KG1 (cell line): ENCODE results near the gene KTN1.

Experiments used
- DNase-seq: peaks from one replicate; lab custom pipeline; 2025; lab: John Stamatoyannopoulos, UW

The KTN1 gene

DNA sequence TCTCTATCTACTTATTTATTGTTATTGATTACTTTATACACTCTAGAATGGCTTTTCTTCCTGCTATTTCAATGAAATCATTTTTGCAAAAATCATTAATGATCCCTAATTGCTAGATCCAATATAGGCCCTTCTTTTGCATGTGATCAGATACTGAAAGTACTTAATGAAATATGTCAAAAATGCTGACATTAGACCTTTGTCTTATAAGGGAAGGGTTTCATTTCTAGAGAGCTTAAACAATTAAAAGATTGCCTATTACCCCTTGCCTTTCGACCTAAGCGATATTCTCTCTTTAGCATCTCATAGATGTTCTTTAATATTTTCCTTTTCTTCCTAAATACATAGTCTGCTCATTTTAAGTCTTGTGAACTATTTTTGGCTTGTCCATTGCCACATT lies 101.1 kb downstream of the KTN1 start:
- DNase-seq = no peak

DNA sequence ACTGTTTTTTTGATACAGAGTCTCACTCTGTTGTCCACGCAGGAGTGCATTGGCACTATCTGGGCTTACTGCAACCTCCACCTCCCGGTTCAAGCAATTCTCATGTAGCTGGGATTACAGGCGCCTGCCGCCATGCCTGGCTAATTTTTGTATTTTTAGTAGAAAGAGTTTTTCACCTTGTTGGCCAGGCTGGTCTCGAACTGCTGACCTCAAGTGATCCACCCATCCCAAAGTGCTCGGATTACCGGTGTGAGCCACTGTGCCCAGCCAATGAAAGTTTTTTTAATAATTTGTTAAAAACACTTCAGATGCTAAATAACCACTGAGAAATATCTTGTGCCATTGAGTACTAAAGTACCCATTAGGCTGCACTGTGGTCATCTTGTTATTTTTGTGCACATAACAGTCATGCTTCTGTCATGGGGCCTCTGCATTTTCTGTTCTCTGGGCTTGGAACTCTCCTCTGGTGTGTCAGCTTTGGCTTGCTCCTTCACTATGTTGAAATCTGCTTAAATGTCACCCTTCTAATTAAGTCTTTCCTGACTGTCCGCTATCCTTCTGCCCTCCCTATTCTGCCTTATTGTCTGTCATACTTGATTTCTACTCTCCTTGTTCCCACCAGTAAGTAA lies 105.1 kb downstream of the KTN1 start:
- no peak for DNase-seq

DNA sequence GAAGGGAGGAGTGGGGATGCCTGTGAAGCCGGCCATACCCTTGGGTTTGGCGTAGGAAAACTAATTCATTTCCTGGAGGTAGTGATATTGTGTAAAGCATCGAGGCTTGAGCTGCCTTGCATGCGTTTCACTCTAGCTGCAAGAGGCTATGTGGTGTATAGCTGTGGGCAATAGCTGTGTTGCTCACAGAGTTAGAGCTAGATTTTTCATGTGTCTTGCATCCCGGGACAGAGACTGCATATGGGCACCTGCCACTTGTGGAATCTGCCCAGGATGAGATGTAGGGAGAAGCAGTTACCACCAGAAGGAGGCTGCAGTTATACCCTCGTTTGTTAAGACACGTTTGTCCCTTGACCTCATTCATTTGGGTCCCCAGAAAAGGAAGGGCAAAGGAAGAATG lies 106.7 kb downstream of the KTN1 start:
- DNase-seq = no peak

DNA sequence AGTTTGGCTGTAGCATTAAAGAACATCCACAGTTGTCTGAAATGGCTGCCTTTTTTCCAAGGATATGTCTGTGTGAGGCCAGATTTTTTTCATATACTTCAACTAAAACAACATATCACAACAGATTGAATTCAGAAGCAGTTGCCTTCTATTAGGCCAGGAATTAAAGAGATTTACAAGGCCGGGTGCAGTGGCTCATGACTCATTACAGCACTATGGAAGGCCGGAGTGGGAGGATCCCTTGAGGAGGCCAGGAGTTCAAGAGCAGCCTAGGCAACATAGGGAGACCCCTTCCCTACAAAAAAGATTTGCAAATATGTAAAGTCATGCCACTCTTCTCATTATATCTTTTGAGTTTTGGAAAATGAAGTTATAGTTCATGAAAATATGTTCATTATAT lies 108.6 kb downstream of the KTN1 start:
- DNase-seq = no peak

DNA sequence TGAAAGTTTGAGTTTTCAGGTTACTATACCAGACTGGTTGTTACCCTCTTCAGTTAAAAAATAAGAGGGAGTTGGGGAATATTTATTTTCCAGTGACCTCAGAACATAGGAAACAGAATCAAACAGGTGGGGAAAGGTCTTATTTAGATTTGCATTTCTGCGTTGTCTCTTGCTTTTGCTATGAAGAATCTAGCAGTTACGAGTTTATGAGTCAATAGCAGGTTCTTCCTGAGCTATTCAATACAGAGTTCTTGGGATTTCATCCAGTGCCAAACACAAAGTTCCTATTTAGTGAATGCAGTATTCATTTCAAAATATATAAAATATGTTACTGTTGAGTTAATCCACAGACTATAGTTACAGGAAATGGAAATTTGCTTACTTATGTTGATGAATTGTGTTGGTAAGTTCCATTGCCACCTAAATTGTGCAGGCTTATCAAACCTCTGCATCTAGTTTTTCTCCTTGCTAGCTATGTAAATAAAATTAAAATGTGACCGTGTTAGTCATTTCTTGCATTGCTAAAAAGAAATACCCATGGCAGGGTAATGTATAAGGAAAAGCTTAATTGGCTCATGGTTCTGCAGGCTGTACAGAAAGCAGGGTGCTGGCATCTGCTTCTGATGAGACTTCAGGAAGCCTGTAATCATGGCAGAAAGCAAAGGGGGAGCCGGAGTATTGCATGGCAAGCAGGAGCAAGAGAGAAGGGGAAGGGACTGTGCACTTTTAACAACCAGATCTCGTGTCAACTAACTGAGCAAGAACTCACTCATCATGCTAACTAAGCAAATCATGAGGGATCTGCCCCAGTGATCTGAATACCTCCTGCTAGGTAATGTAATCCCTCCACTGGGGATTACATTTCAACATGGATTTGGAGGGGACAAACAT lies 110.2 kb downstream of the KTN1 start:
- DNase-seq = no peak

DNA sequence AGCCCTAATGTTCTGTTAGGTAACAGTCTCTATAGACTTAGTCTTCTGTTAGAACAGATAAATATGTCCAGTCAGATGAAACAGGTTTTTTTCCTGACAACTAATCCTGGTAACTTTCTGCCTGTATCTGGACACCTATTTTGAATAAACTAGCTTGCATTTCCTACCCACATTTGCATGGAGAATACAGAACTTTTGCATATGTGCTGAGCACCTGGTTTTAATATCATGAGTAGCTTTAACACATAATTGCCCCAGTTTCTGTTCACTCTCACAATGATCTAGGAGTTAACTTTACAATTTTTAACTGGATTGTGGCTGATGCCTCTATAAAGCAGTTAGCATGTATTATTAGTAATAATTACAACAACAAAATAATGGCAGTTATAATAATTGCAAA lies 111.7 kb downstream of the KTN1 start:
- no peak for DNase-seq

DNA sequence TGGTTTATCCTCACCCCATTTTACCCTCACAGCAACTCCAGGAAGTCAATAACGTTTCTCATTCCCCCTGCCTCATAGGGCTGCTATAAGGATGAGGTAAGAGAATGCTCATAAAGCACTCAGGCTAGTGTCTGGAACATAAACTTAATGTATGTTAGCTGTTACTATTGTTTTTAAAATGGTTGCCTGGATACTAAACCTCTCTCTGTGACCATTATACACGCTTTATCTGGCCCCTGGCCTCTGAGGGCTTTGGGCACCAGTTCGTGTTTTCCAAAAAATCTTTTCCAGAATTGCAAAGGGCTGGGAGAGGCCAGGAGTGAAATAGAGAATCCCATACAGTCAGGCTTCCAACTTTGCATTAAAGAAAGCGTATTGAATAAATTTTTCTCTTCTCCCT lies 113.9 kb downstream of the KTN1 start:
- DNase-seq = no peak

DNA sequence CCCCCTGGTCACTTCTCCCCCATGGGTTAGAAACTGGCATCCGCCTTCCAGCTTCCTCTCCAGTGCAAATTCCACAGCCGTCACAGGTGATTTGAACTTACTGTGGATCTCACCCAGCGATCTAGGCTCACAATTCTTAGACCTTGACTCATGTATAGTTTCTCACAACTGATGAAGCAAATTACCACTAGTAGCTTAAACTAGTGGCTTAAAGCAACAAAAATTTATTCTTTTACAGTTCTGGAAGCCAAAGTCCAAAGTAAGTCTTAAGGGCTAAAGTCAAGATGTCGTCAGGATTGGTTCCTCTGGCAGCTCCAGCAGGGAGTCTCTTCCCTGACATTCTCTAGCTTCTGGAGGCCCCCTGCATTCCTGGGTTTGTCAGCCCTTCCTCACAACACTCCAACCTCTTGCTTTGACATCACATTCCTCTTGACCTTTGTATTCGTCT lies 117.4 kb downstream of the KTN1 start:
- DNase-seq = no peak

DNA sequence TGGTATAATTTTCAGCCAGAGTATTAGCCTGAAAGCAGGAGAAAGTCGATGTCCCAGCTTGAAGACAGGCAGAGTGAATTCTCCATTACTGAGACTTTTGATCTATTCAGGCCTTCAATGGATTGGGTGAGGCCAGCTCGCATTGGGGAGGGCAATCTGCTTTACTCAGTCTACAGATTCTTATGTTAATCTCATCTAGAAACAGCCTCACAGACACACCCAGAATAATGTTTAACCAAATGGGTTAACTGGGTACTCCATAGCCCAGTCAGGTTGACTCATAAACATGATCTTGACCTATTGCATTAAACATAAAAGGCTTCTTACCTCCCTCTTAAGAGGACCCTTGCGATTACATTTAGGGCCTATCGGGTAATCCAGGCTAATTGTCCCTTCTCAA lies 118.0 kb downstream of the KTN1 start:
- no peak for DNase-seq

DNA sequence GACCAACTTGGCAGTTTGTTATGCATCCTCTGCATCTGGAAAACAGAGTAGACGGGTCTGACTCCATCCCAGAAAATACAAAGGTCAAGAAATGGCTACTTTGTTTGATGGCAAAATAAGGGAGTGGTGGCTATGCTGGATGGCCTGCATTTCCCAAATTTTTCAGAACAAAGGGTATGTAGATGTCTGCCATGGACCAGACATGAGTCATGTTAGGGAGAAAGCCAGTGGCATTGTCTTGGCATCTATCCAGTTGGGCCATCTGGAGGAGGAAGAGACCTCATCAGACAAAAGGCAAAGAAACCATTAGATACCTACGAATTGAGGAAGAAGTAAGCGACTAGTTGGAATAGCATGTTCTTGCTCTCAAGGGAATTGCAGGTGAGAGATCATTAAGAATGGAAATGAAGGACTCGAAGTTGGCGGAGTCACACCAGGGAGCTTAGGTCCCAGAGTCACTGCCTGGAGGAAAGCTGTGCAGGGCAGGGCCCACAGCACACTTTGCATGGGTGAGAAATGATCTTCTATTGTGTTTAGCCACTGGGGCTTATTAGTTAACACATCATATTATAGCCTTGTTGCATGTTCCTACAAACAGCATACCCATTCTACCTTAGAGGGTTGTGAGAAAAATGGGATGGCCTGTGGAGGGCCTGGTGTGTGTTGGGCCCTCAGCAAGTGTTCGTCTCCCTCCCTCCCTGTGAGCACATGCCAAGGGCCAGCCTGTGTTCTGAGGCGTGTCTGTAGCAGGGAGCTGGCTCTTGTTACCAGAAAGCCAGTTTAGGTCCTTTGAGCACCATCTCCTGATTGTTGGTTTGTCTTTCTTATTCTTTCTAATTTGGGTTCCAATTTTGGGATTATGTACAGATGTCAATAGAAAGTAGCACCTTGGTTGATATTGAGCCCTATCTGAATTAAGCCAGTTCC lies 119.4 kb downstream of the KTN1 start:
- no peak for DNase-seq

DNA sequence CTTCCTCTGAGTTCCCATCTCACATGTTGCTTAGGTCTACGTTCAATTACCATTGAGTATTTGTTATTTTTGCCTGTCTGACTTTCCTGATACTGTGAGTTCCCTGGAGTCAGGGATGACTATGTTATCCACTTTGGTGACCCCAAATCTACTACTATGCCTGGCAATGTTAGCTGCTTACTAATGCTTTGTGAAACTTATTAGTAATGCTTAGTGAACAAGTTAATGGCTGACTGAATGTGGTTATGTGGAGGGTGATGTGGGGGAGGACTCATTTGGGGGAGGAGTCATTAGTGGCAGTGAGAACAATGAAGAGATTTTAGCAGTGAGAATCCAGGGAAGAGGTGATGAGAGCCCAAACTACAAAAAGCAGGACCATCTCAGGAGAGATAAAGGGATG lies 121.6 kb downstream of the KTN1 start:
- no peak for DNase-seq

DNA sequence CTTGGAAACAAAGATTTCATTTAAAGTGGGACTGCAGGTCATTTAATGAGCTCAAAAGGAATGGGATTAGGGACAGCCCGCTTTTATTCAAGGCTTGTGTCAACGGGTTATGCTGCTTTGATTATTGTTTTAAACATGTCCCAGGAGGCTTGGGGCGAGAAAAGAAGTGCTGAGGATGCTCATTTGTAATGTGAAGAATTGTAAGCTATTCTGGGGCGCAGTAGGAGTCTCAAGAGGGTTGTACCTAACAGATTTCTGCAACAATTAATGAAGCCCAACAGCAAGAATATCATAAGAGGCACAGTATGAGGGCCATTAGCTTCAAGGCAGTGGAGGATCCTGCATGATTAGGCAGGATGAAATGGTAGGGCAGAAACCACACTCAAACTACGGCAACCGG lies 122.5 kb downstream of the KTN1 start:
- no peak for DNase-seq

DNA sequence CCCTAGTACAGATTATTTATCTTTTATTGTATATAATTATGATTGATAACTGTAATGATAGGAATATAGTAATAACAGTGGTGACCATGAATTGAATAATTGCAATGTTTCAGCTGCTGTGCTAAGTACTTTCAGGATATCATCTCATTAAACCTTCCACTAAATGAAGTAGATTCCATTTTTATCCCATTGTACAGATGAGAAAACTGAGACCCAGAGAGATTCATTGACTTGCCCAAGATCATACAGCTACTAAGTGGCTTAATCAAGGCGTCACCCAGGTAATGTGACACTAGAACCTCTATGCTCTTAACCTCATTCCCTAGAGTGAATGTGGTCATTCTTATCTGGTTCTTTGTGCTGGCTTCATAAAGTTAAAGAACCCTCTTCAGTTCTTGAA lies 124.6 kb downstream of the KTN1 start:
- DNase-seq = no peak

DNA sequence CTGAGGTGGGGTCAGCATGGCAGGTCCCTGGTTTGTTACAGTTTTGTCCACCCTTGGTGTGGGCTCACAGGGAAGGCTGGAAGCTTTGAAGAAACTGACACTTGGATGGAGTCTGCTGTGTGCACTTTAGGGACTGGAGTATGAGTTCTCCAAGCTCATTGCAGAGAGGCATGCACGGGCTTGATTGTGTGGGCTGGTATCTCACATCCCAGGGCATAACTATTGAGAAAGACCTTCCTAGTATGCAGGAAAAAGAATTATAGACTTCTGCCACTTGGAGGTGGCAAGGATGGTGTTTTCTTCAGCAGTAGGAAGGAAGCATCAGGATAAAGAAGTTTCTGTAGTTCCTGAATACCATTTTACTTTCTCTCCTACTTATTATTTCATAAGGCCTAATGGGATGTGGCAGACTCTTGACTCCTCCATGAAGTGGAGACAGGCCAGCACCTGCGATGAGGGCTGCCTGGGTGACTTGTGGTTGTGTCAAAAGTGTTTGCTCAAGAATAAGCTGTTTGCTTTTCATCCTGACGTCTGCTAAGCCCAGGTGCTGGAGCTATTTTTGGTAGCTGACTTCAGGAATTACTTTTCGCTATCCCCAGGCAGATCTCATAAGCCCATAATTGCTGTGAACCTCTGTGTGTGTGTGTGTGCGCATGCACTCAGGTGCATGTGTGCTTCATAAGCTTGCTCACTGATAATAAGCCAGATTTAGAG lies 125.8 kb downstream of the KTN1 start:
- DNase-seq = no peak

DNA sequence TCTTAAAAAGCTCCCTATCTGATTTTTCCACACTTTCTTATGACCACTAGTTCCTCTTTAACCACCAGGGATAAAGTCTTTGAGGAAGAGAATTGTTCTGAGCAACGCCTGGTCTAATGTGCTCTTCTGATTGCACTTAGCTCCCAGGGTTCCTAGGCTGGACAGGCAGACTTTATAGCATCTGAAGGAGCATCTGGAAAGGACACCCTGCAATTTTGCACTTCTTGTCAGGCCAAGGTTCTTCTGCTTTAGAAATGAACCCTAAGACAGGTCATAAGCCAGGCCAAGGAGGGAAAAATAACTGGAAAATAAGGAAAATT lies 126.3 kb downstream of the KTN1 start:
- no peak for DNase-seq

DNA sequence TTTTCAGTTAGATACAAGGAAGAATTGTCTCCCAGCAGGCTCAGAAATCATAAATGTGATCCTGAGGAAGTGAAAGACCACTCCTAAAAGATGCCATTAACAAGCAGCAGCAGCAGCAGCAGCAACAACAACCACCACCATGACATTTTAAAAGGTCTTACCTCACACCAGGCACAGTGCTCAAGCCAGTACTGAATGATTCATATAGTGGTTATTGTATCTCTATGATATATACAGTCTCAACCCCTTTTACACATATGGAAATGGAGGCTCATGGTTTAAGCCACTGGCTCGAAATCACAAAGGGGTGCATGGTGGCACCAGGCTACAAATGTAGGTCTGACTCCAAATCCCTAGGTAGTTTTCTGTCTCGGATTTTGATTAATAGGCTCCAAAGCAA lies 126.9 kb downstream of the KTN1 start:
- DNase-seq = no peak

DNA sequence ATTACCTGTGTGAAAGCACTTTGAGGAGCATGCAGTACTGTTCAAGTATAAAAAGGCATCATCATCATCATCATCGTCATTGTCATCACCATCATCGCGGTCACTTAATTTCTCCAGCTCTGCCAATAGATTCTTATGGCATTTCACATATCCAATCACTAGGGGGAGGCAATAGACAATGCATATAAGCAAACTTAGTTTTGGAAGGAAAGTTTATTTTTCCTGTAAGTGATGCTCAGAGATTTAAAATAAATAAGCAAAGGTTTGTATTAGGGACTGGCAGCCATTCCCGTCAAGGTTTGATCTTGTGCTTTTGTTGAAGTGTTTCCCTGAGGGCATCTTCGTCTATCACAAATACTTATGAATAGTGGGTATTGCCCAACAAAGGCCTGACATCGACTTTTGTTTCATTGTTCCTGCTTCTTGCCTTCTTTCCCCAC lies 127.4 kb downstream of the KTN1 start:
- no peak for DNase-seq

DNA sequence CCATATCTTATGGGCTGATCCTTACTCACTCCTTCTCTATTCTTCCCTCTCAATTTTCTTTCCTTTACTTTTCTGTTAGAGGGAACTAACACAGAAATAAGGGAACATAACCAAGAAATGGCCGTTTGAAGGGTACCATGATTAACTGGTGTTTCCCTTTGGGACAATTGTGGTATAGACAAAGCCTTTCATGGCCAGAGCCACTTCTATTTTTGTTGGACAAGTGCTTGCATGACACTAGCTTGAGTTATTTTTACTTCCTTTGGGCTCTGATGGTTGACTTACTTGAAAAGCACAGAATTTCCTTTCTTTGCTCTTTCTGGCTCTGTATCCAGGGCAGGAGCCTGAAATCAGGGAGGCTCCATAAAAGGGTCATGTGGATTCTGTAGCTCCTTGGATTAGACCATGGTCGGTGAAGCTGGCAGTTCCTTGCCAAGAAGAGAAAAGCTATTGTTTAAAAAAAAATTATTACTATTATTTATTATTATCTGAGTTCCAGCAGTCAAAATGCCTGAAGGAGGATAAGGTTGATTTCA lies 130.6 kb downstream of the KTN1 start:
- DNase-seq = no peak

DNA sequence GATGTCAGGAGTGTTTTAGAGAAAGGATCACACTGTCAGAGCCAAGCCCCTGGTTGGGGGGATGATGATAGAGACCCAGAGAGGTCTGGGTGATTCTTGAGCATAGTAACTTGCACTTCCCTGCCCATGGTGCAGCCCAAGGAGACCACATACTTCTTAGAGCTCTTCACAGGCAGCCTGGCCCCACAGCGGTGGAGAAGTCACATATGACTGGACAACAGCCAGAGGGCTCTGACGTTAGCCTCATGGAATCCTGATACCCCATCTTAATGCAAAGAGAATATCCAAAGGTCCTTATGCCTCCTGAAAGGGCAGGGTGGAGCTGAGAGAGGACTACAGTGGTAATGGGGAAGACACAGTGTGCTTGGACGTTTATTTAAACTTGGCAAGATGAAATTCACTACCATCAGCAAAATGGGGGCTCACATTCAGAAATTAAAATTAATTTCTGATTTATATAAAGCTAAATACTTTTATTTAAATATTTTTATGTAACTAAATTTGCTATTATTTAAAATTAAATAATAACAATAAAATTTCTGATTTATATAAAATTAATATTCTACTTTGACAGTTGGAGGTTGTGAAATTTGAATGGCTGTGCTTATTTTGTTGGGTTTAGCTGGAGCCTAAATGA lies 131.3 kb downstream of the KTN1 start:
- no peak for DNase-seq

DNA sequence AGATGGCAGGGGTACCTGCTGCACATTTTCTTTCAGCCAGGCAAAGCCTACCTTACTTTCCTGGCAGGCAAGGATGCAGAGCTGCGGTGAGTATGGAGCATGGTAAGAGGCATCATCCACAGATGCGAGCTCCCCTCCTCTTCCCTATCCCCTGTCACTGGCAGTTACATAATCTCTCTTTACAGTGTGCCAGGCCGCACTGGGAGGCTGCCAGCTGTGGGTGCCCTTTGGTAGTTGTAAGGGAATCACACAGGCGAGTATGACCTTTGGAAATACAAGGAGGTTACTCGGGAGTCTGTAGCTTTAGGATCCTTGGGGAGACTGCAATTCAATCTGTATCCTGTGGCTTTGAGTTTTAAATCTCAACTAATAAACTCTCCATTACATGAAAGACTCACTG lies 132.5 kb downstream of the KTN1 start:
- no peak for DNase-seq

DNA sequence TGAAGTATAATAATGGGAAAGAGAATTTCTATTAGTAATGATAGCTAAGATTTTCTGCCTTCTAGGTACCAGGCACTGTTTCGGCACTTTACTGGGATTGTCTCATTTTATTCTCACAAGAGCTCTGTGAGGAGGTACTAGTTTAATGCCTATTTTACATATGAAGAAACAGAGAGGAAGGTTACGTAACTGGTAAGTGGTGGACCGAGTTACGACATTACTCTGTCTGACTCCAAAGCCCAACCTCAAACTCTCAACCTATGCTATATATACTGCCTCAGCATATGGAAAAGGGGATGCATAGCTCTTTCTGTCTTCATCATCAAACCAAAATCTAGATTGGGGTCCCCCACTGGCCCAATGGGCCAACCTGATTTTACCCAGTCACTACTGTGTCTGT lies 133.5 kb downstream of the KTN1 start:
- no peak for DNase-seq
